Gastroesophageal sphincter (tissue), 3 donors: ENCODE measurements around the gene MCF2.

Experiments used
- CTCF ChIP-seq, 4 experiments: fragments of 200-600 bp in 2 of 4; fragments of 450-650 bp in 2 of 4; sonication (generic) in 1 of 4; IDR thresholded peaks; one replicate each; pipeline ENCODE4 v1.5.1; 2017 to 2019; ENCODE audit warnings: antibody characterized with exemption in 4 of 4, mild to moderate bottlenecking in 2 of 4, moderate library complexity in 2 of 4
- POLR2A ChIP-seq, 2 donors: fragments of 450-650 bp; IDR thresholded peaks; one replicate each; pipeline ENCODE4 v1.6.1; 2017; ENCODE audit warnings: antibody characterized with exemption in 2 of 2, mild to moderate bottlenecking in 2 of 2, moderate library complexity in 1 of 2

- TF ChIP-seq CTCF (IDR thresholded peaks at IDR 0.05) (no peak), POLR2A (IDR thresholded peaks at IDR 0.05) (no peak)
These were observed 152.8 kb downstream of the MCF2 start for GRCh38 chrX:139554991-139555675.
